Measurements from ENCODE around the gene GLT6D1. TPM values are rescaled to one million over a fixed set of nuclear protein-coding genes. Genes with fewer than 3 reads are reported as not detected.

Gene GLT6D1
- total RNA-seq, 4 donors from 2014 or later: not detected

GRCh38 chr9:135632841-135633240 lies 6.5 kb downstream of the GLT6D1 start:
- Histone ChIP-seq H3K27me3 (peaks cover 16% of the 10 kb centered on the region), H3K9me3 (peaks cover 10 to 12% of the 10 kb centered on the region in 2 donors), H3K36me3 (no peaks in the 10 kb centered on the region), H3K4me3 (no peak overlapping the region), H3K4me1 (no peaks in the 10 kb centered on the region), H3K27ac (no peak overlapping the region)
- intact Hi-C loops (cut with DNase I; ENCODE audit: low total_unique reads) (no loop called here), in situ Hi-C loops (cut with MboI; ENCODE audit: low pct_ligation_motif_present in 1 of 4, low pct_unique_long_range_greater_than_20kb in 1 of 4, low sequenced_read_pairs in 3 of 4) (no loop called here)
- no peak for DNase-seq
- WGBS, 2 donors (ENCODE audit: low coverage in 1 of 2): 88 to 89% methylated on average over 7 to 10 of the region's 10 CpGs
- TF ChIP-seq CTCF (IDR thresholded peaks at IDR 0.05): no peak
- no peak for TF ChIP-seq EP300 (IDR thresholded peaks at IDR 0.05; ENCODE audit: low read depth)
- no peak for TF ChIP-seq POLR2AphosphoS5 (IDR thresholded peaks at IDR 0.05)
- TF ChIP-seq POLR2A (IDR thresholded peaks at IDR 0.05): no peak

- 90 to 95% methylated on average over 8 to 14 of the region's 14 CpGs for WGBS, 2 donors (ENCODE audit: low coverage in 1 of 2)
- peaks cover 11% of the 10 kb centered on the region for H3K27me3 ChIP-seq
- no peaks in the 10 kb centered on the region for H3K36me3 ChIP-seq
- intact Hi-C loops (cut with DNase I; ENCODE audit: low total_unique reads) (no loop called here), in situ Hi-C loops (cut with MboI; ENCODE audit: low pct_ligation_motif_present in 1 of 4, low pct_unique_long_range_greater_than_20kb in 1 of 4, low sequenced_read_pairs in 3 of 4) (no loop called here)
- H3K27ac ChIP-seq: no peak overlapping the region
- H3K4me1 ChIP-seq: no peaks in the 10 kb centered on the region
- H3K9me3 ChIP-seq: peaks cover 10 to 14% of the 10 kb centered on the region in 2 donors
- TF ChIP-seq CTCF (IDR thresholded peaks at IDR 0.05): no peak
- no peak for TF ChIP-seq POLR2AphosphoS5 (IDR thresholded peaks at IDR 0.05)
- no peak for TF ChIP-seq POLR2A (IDR thresholded peaks at IDR 0.05)
- TF ChIP-seq EP300 (IDR thresholded peaks at IDR 0.05; ENCODE audit: low read depth): no peak
- DNase-seq: no peak
- no peak overlapping the region for H3K4me3 ChIP-seq
These were observed 15.1 kb downstream of the GLT6D1 start for GRCh38 chr9:135624282-135624681.

GRCh38 chr9:135622415-135623020 lies 16.8 kb downstream of the GLT6D1 start:
- WGBS, 2 donors (ENCODE audit: low coverage in 1 of 2): 51% methylated on average over 11 of the region's 11 CpGs; no CpG with 5 or more reads in 1 of the 2 donors
- Histone ChIP-seq H3K27ac (no peak overlapping the region), H3K36me3 (no peaks in the 10 kb centered on the region), H3K9me3 (no peaks in the 10 kb centered on the region), H3K4me3 (no peak overlapping the region), H3K4me1 (no peaks in the 10 kb centered on the region), H3K27me3 (peaks cover 12% of the 10 kb centered on the region)
- no peak for DNase-seq
- in situ Hi-C loops (cut with MboI; ENCODE audit: low pct_ligation_motif_present in 1 of 4, low pct_unique_long_range_greater_than_20kb in 1 of 4, low sequenced_read_pairs in 3 of 4) (no loop called here), intact Hi-C loops (cut with DNase I; ENCODE audit: low total_unique reads) (no loop called here)
- TF ChIP-seq POLR2AphosphoS5 (IDR thresholded peaks at IDR 0.05) (no peak), CTCF (IDR thresholded peaks at IDR 0.05) (no peak)

- Histone ChIP-seq H3K4me3 (no peak overlapping the region), H3K4me1 (no peaks in the 10 kb centered on the region), H3K27me3 (peaks cover 10% of the 10 kb centered on the region), H3K9me3 (no peaks in the 10 kb centered on the region), H3K36me3 (no peaks in the 10 kb centered on the region), H3K27ac (no peak overlapping the region)
- no peak for DNase-seq
- TF ChIP-seq EP300 (IDR thresholded peaks at IDR 0.05; ENCODE audit: low read depth) (no peak), POLR2AphosphoS5 (IDR thresholded peaks at IDR 0.05) (no peak), POLR2A (IDR thresholded peaks at IDR 0.05) (no peak), CTCF (IDR thresholded peaks at IDR 0.05) (no peak)
- intact Hi-C loops (cut with DNase I; ENCODE audit: low total_unique reads) (no loop called here), in situ Hi-C loops (cut with MboI; ENCODE audit: low pct_ligation_motif_present in 1 of 4, low pct_unique_long_range_greater_than_20kb in 1 of 4, low sequenced_read_pairs in 3 of 4) (no loop called here)
- 54 to 66% methylated on average over 7 of the region's 7 CpGs for WGBS, 2 donors (ENCODE audit: low coverage in 1 of 2)
These were observed 18.8 kb downstream of the GLT6D1 start for GRCh38 chr9:135620558-135620957.

Data from transverse colon (tissue), 4 donors.